NCI-H1105 treated with DMSO at 0.1 percent for 48 hours (cell line): ENCODE measurements around the gene HSF2BP.
"Not testable (repeated sequence)": the region's sequence is repeated elsewhere in the genome, so short reads cannot be mapped to it uniquely, and the experiment has no call there.

Source experiments
- DNase-seq: peaks from one replicate; lab custom pipeline; 2025; lab: John Stamatoyannopoulos, UW

The HSF2BP gene

DNA sequence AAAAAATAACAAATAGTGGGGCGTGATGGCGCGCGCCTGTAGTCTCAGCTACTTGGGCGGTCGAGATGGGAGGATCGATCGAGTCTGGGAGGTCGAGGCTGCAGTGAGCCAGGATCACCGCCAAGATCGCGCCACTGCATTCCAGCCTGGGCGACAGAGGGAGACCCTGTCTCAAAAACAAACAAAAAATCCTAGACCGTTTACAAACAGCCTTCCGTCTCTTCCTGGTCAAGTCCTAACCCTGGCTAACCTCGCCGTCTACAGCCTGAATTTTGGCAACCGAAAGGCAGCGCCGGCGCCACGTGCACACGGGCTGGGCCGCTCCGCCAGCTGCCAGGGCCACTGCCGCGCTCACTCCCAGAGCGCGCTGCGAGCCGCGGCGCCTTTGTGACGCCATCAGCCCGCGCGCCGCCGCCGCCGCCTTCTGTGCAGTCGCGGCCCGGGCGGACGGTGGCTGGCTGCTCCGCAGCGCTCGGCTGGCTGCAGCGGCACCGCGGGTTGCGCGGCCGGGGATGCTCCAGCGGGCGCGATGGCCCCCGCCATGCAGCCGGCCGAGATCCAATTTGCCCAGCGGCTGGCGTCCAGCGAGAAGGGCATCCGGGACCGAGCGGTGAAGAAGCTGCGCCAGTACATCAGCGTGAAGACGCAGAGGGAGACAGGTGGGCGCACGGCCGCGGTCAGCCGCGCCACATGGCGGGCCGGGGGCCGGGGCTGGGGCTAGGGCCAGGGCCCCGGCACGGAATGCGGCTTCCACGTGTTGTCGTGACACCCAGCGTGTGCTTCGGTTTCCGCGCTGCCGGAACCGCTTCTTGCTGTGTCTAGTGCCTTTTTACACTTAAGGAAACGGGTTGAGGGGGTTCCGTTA is at the start of gene HSF2BP, which contains the start of gene RRP1B:
Gene HSF2BP, minus strand, starts transcription at position 353 of the 865 bp plus-strand sequence. CDS start 1,392 bp downstream, outside the sequence.
Gene RRP1B, plus strand, starts transcription at position 425 of the 865 bp plus-strand sequence. Its CDS starts 105 bp downstream, at position 530.
- peak; percentile 85 for DNase-seq

DNA sequence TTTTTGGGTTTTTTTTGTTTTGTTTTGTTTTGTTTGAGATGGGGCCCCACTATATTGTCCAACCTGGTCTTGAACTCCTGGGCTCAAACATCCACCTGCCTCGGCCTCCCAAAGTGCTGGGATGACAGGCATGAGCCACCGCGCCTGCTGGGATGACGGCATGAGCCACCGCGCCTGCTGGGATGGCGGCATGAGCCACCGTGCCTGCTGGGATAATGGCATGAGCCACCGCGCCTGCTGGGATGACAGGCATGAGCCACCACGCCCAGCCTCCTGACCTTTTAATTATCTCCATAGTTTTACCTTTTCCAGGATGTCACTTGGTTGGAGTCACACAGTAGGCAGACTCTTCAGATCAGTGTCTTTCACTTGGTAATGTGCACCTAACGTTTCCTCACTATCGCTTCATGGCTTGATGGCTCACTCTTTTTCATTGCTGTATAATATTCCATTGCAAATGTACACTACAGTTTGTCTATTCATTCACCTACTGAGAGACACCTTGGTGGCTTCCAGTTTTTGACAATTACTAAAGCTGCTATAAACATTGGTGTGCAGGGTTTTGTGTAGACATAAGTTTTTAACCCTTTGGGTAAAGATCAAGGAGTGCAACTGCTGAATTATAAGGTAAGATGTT is 49.6 kb upstream of the HSF2BP start:
- DNase-seq = no peak

DNA sequence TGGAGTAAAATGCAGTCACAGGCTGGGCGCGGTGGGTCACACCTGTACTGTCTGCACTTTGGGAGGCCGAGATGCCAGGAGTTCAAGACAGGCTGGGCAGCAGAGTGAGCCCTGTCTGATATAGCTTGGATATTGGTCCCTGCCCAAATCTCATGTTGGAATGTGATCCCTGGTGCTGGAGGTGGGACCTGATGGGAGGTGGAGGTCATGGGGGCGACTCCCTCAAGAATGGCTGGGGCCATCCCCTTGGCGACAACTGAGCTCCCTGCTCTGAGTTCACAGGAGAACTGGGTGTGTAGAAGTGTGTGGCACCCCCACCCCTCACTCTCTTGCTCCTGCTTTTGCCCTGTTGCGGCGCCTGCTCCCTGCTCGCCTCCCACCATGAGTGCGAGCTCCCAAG is 48.2 kb upstream of the HSF2BP start:
- DNase-seq = no peak

DNA sequence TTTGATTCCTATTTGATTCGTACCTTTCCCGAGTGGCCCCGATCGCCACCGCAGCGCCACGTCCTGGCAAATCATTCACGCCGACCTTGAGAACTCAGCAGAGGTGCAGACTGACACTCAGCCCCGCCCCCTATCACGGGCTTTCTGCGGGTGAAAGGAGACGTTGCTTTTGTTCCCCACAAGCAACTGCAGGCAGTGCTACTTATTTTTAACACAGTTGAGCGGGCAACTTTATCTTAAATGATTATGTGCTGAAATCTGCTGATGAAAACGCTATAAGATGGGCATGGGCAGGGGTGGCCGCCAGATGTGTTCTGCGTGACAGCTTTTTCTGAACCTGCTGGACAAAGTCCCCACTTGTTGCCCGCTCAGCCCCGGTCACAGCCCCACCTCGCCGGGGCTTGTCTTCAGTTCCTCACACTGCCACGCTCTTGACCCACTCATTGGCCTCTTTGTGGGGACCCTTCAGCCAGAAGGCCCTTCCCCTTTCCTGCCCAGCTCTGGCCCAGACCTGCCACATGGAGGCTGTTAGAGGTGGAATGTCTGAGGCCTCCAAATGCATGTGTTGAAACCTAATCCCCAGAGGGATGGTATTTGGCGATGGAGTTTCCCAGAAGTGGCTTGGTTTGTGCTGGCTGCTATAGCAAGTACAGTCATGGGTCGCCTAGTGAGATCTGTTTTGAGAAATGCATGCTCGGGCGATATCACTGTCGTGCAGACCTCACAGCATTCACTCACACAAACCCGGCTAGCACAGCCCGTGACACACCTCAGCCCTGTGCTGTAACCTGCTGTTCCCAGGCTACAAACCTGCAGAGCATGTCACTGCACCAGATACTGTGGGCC is 44.0 kb upstream of the HSF2BP start:
- DNase-seq = no peak

DNA sequence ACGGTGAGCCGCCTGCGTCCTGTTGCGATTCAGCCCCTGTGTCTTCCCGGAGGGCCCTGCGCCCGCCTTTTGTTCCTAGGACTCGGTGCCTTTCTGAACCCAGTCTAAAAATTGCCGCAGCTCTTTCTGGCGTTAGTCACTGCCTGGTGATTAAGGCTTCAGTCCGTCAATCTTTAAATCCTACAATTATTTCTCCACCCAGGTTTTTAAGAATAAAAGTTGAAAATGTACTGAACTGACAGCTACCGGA is 43.4 kb upstream of the HSF2BP start:
- no peak for DNase-seq

DNA sequence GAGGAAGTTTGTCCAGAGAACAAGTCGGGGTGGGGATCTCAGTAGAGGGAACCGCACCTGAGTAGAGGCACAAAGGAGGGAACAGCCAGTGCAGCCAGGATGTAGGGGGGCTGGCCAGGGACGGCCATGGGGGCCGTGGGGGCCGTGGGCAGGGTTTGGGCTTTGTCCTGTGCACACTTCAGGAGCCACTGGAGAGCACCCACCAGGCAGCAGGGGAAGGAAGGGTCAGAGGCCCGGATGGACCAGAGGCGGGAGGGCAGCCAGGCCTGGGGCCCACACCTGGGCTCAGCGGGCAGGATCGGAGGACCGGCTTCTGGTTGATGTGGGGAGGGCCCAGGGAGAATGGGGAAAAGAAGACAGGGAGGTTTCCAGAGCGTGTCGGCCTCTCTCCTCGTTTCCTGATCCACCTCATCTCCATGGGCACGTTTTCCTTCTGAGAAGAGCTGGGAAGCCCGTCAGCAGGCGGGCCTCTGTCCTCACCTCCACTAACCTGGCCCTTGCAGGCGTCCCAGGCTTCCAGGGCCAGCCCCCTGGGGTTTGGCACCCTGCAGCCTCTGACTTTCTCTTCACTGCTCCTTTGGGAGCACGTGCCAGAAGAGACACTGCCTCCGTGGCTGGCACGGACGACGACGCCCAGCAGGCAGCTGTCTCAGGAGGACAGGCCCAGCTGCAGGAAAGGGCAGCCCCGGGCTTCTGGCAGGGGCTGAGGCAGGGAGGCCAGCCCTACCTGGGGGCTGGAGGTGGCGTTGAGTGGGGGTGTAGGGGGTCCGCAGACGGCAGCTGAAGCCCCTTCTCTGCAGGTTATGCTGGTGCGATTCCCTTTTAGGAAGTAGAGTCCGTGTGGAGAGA is 42.9 kb upstream of the HSF2BP start:
- DNase-seq = no peak

DNA sequence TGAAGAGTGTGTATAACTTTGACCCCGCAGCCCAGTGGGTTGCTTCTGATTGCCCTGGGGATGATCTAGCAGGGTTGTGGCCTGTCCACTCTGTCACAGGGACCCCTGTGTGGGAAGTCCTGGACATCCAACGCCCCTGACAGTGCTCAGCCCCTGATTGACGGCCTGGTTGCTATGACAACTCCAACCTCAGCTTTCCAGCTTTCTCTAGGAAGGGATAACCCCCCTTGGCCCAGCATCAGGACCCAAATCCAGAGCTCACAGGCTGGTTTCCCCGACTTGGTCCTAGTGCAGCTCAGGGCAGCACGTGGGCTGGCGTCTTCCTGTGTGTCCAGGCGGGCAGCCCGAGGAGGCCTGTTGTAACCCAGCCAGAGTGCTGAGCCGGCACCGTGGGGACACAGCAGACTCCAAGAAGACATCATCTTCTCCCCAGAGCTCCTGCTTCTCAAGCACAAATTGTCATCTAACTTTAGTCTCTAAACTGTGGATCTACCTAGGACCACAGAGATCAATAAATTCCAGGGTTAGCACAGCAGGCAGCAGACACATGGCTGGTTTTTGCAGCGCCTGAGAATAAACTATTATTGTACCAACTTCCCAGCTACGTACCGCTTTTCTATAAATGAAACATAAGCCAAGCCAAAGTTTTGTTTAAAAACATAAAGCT is 40.8 kb upstream of the HSF2BP start:
- DNase-seq = no peak

DNA sequence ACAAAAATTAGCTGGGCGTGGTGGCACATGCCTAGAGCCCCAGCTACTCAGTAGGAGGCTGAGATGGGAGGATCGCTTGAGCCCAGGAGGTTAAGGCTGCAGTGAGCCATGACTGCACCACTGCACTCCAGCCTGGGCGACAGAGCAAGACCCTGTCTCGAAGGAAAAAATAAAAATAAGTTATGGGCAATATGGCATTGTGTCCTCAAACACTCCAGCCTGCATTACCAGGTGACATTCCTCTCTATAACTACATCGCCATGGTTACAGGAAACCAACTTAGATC is 40.1 kb upstream of the HSF2BP start:
- not testable (repeated sequence) for DNase-seq

DNA sequence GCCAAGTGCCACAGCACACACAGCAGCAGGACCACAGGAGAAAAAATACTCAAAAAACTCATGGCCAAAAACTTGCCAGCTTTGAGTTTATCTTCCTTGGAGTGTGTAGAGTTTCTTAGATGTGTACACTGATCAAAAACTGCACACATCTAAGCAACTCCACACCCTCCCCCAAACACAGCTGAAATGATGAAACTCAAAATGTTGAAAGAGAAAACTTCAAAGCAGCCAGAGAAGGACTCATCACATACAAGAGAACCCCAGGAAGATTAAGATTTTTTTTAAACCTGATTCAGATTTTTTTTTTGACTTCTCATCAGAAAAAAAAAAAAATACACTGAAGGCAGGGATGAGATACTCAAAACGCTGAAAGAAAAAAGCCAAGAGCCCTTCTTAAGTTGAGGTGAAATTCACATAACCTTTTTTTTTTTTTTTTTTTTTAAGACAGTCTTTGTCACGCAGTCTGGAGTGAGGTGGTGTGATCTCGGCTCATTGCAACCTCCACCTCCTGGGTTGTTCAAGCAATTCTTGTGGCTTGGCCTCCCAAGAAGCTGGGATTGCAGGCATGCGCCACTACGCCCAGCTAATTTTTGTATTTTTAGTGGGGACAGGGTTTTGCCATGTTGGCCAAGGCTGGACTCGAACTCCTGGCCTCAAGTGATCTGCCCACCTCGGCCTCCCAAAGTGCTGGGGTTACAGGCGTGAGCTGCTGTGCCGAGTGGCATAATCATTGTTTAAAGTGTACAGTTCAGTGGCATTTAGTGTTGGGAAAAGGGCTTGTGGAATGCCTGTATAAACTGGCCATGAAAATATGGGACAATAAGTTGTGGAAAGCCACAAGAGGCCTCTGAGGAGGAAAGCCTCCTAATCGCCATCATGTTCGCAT is 38.7 kb upstream of the HSF2BP start:
- DNase-seq = no peak

DNA sequence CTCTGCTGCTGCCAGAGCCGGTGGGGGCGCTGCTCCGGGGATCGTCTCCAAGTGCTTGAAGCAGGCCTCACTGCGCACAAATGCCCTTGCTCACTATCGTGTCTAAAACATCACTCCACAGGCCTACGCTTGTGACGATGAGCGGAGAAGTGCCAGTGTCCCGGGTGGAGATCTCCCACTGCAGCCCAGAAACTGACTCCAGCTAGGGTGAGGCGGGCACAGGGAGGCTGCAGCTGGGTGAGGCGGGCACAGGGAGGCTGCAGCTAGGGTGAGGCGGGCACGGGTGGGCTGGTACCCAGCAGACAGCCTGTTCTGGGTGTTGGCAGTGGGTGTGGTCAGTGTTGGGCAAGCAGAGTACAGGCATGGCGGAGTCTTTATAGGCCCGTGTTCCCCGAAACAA is 36.9 kb upstream of the HSF2BP start:
- DNase-seq = no peak

DNA sequence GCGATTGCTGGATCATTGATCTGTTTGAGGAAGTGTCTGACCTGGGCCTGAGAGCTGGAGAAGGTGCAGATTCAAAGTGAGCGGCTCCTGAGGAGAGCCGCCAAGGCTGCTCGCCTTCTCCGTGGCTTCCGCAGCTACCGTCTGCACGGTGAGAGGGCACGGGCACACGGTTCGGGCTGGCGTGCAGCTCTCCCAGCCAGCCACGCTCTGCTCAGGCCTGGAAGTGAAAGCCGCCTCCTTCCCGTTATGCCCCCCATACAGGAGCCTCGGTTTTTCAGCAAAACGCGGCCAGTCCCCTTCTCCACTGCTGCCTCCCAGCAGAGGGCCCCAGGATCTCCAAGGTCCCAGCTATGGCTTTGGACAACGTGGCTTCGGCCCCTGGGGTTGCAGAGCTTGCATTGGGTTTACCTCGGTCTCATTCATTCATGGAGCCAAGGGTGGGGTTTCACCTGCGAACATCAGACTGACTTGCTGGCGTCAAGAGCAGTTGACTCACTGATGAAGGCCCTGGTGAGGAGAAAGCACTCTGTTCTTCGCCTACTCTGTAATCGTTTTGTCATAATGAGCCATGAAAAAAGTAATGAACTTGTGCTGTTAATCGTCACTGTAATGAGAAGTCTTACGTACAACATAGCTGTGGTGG is 35.3 kb upstream of the HSF2BP start:
- DNase-seq = no peak

DNA sequence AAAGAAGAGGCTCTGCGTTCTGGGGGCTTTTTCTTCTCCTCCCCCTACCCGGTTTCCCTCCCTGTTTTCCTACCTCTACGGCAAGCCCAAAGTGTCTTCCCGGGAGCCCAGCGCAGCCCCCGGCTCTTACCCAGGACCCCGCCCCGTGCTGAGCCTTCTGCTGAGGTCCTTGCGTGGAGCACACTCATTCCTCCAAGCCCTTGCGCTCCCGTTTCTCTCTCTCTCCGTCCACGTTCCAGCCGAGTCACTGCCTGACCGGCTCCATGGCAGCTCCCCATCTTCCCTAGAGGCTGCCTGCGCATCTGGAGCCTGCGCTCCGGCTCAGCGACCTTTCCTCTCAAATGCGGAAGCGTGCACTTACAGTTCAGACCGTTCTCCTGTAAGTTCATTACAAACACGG is 34.7 kb upstream of the HSF2BP start:
- no peak for DNase-seq

DNA sequence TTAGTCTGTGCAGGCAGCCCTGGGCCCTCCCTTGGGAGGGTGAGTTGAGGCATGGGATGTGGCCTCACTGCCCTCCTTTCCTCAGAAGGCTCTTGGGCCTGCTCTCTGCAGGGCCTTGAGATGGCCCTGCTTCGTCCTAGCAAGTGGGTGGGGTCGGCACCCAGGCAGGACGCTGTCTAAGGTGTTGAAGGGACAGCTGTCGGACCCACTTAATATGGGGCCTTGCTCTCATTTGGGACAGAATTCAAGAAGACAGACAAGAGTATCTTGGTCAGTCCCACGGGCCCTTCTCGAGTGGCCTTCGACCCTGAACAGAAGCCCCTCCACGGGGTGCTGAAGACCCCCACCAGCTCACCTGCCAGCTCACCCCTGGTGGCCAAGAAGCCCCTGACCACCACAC is 33.7 kb upstream of the HSF2BP start:
- no peak for DNase-seq

DNA sequence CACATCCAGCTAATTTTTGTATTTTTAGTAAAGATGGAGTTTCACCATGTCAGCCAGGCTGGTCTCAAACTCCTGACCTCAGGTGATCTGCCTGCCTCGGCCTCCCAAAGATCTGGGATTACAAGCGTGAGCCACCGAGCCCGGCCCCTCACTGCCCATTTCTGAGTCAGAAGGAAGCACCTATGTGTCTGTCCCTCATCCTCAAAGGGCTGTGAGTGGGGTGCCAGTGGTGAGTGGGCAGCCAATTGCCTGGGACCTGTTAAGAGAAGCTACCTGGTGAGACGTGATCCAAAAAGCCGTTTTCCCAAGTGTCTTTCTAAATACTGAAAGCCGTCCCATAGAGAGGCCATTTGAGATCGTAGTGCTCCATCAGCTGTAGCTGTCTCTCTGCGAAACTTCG is 32.5 kb upstream of the HSF2BP start:
- DNase-seq = no peak

DNA sequence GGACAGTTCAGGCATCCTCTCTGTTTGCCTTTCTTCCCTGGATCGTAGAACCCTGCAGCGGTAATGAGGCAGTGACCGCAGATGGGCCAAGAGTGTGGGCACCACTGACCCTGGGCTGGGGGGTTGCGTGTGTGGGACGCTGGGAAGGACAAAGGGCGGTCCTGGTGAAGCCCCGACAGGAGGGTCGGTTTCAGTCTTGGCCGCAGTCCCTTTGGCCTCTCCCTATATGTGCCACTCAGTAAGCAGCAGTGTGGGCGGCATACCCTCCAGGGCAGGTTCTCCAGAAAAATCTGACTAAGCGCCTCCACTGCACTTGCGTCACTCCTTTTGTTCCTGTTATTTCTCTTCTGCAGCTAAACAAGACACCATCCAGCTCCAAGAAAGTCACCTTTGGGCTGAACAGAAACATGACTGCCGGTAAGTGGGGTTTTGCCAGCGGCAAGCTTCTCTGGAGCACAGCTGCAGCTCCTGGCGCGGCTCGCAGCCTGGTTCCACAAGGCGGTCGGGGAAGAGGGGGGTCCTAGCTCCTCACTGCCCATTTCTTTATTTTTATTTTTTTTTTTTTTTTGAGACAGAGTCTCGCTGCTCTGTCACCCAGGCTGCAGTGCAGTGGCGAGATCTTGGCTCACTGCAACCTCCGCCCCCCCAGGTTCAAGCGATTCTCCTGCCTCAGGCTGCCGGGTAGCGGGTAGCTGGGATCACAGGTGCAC is 32.0 kb upstream of the HSF2BP start:
- no peak for DNase-seq

DNA sequence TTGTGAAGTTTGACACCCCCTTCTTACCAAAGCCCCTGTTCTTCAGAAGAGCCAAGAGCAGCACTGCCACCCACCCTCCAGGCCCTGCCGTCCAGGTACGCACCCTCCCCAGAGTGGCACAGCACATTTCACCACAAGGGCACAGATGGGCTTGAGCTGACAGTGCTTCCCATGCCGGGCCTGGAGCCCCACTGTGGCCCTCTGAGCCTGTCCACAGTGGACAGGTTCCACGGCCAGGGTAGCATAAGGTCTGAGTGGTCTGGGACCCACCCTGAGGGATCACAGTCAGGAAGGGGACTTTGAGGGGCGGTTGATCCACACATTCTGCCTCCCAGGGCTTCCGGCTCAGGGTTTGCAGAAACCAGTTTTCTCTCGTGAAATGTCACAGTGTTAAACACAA is 31.1 kb upstream of the HSF2BP start:
- DNase-seq = no peak

DNA sequence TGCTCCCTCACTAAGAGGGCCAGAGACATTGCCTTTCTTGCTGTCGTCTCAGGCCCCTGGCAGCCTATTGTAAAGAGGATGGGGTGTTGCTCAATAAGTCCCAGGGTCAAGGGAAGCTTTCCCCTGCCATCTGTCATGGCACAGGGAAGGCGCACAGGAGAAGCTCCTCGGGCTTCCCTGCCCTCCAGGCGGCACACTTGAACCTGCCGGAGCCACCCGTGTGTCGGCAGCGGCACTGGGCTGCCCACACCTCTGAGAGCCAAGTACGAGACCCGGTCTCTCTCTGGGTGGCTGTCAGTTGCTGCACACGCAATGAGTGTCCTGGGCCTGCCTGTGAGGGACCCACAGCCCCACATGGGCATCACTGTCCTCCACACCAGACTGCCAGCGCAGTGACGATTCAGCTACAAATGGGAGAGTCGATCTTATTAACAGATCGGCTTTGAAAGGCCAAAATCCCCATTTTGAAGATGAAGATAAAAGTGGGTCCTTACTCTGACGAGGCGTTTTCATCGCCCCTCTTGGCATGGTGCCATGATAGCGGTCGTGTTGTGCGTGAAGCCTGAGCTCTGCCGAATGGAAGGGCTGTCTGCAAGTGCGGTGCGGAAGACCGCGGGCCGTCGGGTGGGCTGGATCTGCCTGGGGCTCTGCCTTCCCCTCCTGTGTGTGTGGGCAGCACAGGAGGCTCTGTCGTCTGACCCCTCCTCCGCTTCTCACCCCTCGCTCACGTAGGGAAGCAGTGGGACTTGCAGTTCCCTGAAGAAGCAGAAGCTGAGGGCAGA is 30.5 kb upstream of the HSF2BP start:
- DNase-seq = no peak

DNA sequence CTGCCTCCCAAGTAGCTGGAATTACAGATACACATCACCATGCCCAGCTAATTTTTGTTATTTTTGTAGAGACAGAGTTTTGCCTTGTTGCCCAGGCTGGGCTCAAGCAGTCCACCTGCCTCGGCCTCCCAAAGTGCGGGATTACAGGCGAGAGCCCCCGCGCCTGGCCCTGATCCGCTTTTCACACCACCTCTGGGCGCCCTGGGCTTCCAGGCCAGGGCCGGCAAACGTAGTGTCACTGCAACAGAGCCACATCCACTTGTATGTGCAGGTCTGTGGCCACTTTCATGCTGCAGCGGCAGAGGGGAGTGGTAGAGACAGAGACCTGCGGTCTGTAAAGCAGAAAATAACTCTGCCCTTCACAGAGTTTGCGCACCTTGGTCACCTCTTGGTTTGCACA is 29.6 kb upstream of the HSF2BP start:
- no peak for DNase-seq
